Thoracic aorta (tissue), 2 donors: Measurements from ENCODE around the gene MICALL2. TPM values are rescaled to one million over a fixed set of nuclear protein-coding genes. Genes with fewer than 3 reads are reported as not detected.

Experiments
- ATAC-seq: fragments of 150-250 bp; one replicate; pipeline ENCODE4 v1.8.0; 2017; ENCODE audit warnings: low read depth; ENCODE audit not compliant: insufficient number of reproducible peaks, low FRiP score
- DNase-seq: peaks from one replicate; pipeline ENCODE4 v3.0.0-alpha.2; 2020; ENCODE audit warnings: low spot score
- H3K27ac ChIP-seq, 2 donors: fragments of 200-600 bp; sonication (generic); 1 replicate in 1 of 2; 2 replicates in 1 of 2; pipeline ENCODE4 v1.5.1; 2016; ENCODE audit warnings: mild to moderate bottlenecking in 2 of 2, moderate library complexity in 2 of 2
- H3K27me3 ChIP-seq: fragments of 200-600 bp; sonication (generic); replicated peaks from 2 replicates; pipeline ENCODE4 v1.6.0; 2016; ENCODE audit warnings: mild to moderate bottlenecking; ENCODE audit not compliant: insufficient read depth
- H3K36me3 ChIP-seq: fragments of 200-600 bp; sonication (generic); one replicate; pipeline ENCODE4 v1.5.1; 2016
- H3K4me1 ChIP-seq, 2 donors: fragments of 200-600 bp; sonication (generic); 1 replicate in 1 of 2; 2 replicates in 1 of 2; pipeline versions ENCODE4 v1.5.1 to v1.6.0; 2016; ENCODE audit warnings: low read depth in 2 of 2, mild to moderate bottlenecking in 1 of 2; ENCODE audit not compliant: control insufficient read depth in 1 of 2
- H3K4me3 ChIP-seq: fragments of 200-600 bp; sonication (generic); 2 replicates; pipeline ENCODE4 v1.5.1; 2016; ENCODE audit warnings: mild to moderate bottlenecking
- H3K9me3 ChIP-seq: fragments of 200-600 bp; sonication (generic); 2 replicates; pipeline ENCODE4 v1.5.1; 2016
- CTCF ChIP-seq: fragments of 200-600 bp; sonication (generic); IDR thresholded peaks from one replicate; pipeline ENCODE4 v1.5.1; 2019; ENCODE audit warnings: antibody characterized with exemption
- total RNA-seq, 2 donors: library from RNA; depleted of rRNA; stranded (reverse); fragments of >200 nt; gene quantifications; one replicate each; pipeline versions ENCODE4 v1.1.0 to v1.2.3, GENCODE V29; 2016

The MICALL2 gene
- total RNA-seq, 2 donors from 2014 or later, result 71.7 to 80.0 TPM

GRCh38 chr7:1433128-1433920 lies 25.9 kb downstream of the MICALL2 start:
- DNase-seq (no peak), ATAC-seq (no peak)
- TF ChIP-seq CTCF, result no peak
- Histone ChIP-seq H3K27ac (no peak overlapping the region), H3K36me3 (peaks cover 9% of the 10 kb centered on the region), H3K4me1 (no peaks in the 10 kb centered on the region), H3K27me3 (no peaks in the 10 kb centered on the region), H3K9me3 (no peaks in the 10 kb centered on the region), H3K4me3 (no peak overlapping the region)

GRCh38 chr7:1432411-1433082 lies 26.7 kb downstream of the MICALL2 start:
- peak; percentile 98 for TF ChIP-seq CTCF
- no peaks in the 10 kb centered on the region for H3K4me1 ChIP-seq
- ATAC-seq (peak; percentile 44), DNase-seq (peak; percentile 26)
- H3K36me3 ChIP-seq, result peaks cover 6% of the 10 kb centered on the region
- no peaks in the 10 kb centered on the region for H3K27me3 ChIP-seq
- H3K4me3 ChIP-seq, result no peak overlapping the region
- H3K27ac ChIP-seq, result no peak overlapping the region
- H3K9me3 ChIP-seq, result no peaks in the 10 kb centered on the region

- no peak for TF ChIP-seq CTCF
- Histone ChIP-seq H3K4me1 (no peaks in the 10 kb centered on the region), H3K4me3 (no peak overlapping the region), H3K27ac (no peak overlapping the region), H3K36me3 (no peaks in the 10 kb centered on the region), H3K27me3 (no peaks in the 10 kb centered on the region), H3K9me3 (no peaks in the 10 kb centered on the region)
- ATAC-seq (no peak), DNase-seq (no peak)
These were observed 27.5 kb downstream of the MICALL2 start for GRCh38 chr7:1431634-1432380.

GRCh38 chr7:1431226-1431625 lies 28.0 kb downstream of the MICALL2 start:
- no peak overlapping the region for H3K27ac ChIP-seq
- no peaks in the 10 kb centered on the region for H3K4me1 ChIP-seq
- no peak for ATAC-seq
- no peaks in the 10 kb centered on the region for H3K36me3 ChIP-seq
- H3K4me3 ChIP-seq, result no peak overlapping the region
- H3K9me3 ChIP-seq, result no peaks in the 10 kb centered on the region
- TF ChIP-seq CTCF, result no peak
- no peaks in the 10 kb centered on the region for H3K27me3 ChIP-seq
- no peak for DNase-seq
